Thymus (tissue), 14 donors: ENCODE measurements around the gene C2orf92. TPM values are rescaled to one million over a fixed set of nuclear protein-coding genes. Genes with fewer than 3 reads are reported as not detected.
"Not testable (repeated sequence)": the region's sequence is repeated elsewhere in the genome, so short reads cannot be mapped to it uniquely, and the experiment has no call there.

Source experiments
- DNase-seq, 9 donors: peaks; one replicate each; pipeline ENCODE4 v3.0.0-alpha.2; 2013; ENCODE audit warnings: low spot score in 9 of 9, low read depth in 6 of 9, missing footprints in 1 of 9
- H3K27ac ChIP-seq, 2 donors: one replicate each; pipeline ENCODE4 v1.5.1; 2013; ENCODE audit warnings: control low read depth in 1 of 2, low read depth in 1 of 2, low read length in 1 of 2, mild to moderate bottlenecking in 1 of 2, moderate library complexity in 1 of 2
- H3K27me3 ChIP-seq, 2 donors: one replicate each; pipeline ENCODE4 v1.5.1; 2013; ENCODE audit warnings: low read length in 1 of 2; ENCODE audit not compliant: control insufficient read depth in 2 of 2, insufficient read depth in 1 of 2
- H3K36me3 ChIP-seq, 2 donors: one replicate each; pipeline ENCODE4 v1.5.1; 2013; ENCODE audit warnings: low read length in 1 of 2, mild to moderate bottlenecking in 1 of 2, moderate library complexity in 1 of 2; ENCODE audit not compliant: control insufficient read depth in 2 of 2, insufficient read depth in 2 of 2
- H3K4me1 ChIP-seq, 2 donors: one replicate each; pipeline ENCODE4 v1.5.1; 2013; ENCODE audit warnings: low read length in 2 of 2; ENCODE audit not compliant: control insufficient read depth in 2 of 2, insufficient read depth in 2 of 2
- H3K4me3 ChIP-seq, 2 donors: one replicate each; pipeline ENCODE4 v1.5.1; 2013; ENCODE audit warnings: low read length in 2 of 2, control low read depth in 1 of 2, mild to moderate bottlenecking in 1 of 2
- H3K9me3 ChIP-seq, 2 donors: one replicate each; pipeline ENCODE4 v1.5.1; 2013; ENCODE audit warnings: low read length in 1 of 2, mild to moderate bottlenecking in 1 of 2; ENCODE audit not compliant: control insufficient read depth in 2 of 2, insufficient read depth in 1 of 2
- WGBS: extraction: QIAGEN DNeasy Blood & Tissue Kit; methylation state at CpG from one replicate; pipeline ENCODE4 v1.1.7; 2013; 5-methylcytosine and 5-hydroxymethylcytosine counted together
- long read RNA-seq, 10 donors: transcript quantifications; one replicate each; lab custom pipeline, GENCODE V29; 2026
- polyA plus RNA-seq: library from polyadenylated mRNA; stranded (reverse); fragments of 200-250 nt; gene quantifications from one replicate; pipeline ENCODE4 v1.2.3, GENCODE V29; 2013
- total RNA-seq: library from RNA; stranded (reverse); fragments of 120-200 nt; gene quantifications from one replicate; pipeline ENCODE4 v1.2.4, GENCODE V29; 2013
- donor health status: healthy.

Gene C2orf92
- 2.9 TPM for total RNA-seq
- 13.1 TPM for polyA plus RNA-seq
- long read RNA-seq, donor 1: 0 reads
- long read RNA-seq, donor 2: 0 reads
- long read RNA-seq, donor 3: 0 reads
- long read RNA-seq, donor 4: 0 reads
- long read RNA-seq, donor 5: 0 reads
- long read RNA-seq, donor 6, partial matches to known transcripts: 0 of 1 reads
- long read RNA-seq, donor 6, other reads (novel, unspliced or antisense): 0 of 1 reads
- long read RNA-seq, donor 7: 0 reads
- long read RNA-seq, donor 8: 0 reads
- long read RNA-seq, donor 9: 0 reads
- long read RNA-seq, donor 10, partial matches to known transcripts: 27 of 44 reads
- long read RNA-seq, donor 10, other reads (novel, unspliced or antisense): 17 of 44 reads

DNA sequence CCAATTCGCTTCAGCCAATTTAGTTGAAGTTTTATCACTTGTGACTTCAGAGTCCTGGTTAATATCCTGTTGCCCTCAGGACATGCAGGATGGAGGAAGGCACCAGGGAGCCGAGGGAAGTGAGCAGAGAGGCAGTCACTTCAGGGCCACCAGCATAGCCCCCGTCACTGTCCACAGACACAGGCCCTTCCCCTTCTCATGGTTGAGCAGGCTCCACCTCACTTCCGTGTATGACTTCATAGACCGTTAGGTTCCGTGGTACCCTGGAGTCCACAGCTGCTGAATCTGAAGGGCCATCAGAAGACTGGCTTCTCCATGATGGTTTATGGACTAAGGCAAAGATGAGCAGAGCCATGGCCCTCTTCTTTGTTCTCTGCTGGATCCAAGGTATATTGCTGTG is at the start of gene C2orf92:
Gene C2orf92, plus strand, starts transcription at position 266 of the 400 bp plus-strand sequence. Its CDS starts 76 bp downstream, at position 342.
- WGBS: 95% methylated on average over 6 of the region's 6 CpGs
- Histone ChIP-seq H3K9me3 (no peaks in the 10 kb centered on the region), H3K27ac (no peak within 1 kb of the TSS), H3K4me3 (no peak within 1 kb of the TSS), H3K4me1 (peaks cover 0 to 13% of the 10 kb centered on the region in 2 donors), H3K36me3 (no peaks in the 10 kb centered on the region), H3K27me3 (no peaks in the 10 kb centered on the region)
- no peak for DNase-seq

DNA sequence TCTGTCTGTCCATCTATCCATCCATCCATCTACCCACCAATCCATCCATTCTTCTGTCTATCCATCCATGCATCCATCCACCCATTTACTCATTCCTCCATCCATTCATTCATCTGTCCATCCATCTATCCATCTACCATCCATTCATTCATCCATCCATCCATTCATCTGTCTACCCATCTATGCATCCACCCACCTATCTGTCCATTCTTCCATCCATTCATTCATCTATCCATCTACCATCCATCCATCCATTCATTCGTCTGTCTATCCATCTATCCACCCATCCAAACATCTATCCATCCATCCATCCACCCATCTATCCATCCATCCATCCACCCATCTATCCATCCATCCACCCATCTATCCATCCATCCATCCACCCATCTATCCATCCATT is 49.0 kb upstream of the C2orf92 start:
- not testable (repeated sequence) for H3K27ac ChIP-seq, H3K27me3 ChIP-seq, H3K9me3 ChIP-seq, H3K36me3 ChIP-seq, H3K4me3 ChIP-seq, DNase-seq, H3K4me1 ChIP-seq
- 90% methylated on average over 1 of the region's 1 CpG for WGBS

DNA sequence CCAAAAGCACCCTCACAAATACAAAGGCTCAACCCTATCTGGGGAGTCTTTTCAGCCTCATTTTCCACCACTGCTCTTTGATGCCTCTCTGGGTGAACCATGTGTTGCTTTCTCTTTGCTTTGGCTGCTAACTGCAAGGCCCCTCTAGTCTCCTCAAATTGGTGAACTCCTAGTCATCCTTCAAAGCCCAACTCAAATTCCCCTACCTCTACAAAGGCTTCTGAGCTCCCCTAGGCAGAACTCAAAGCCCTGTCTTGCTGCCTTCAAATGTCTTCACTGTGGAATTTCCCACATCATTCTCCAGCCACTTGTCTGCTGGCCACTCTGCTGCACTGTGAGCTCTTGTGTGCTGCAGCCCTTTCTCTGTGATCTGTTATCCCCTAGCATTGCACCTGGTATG is 46.5 kb upstream of the C2orf92 start:
- not testable (repeated sequence) for H3K9me3 ChIP-seq

GRCh38 chr2:97625354-97626048 is 44.0 kb upstream of the C2orf92 start:
- WGBS: 66% methylated on average over 4 of the region's 8 CpGs
- DNase-seq, H3K27me3 ChIP-seq, H3K36me3 ChIP-seq, H3K4me1 ChIP-seq, H3K9me3 ChIP-seq, H3K27ac ChIP-seq, H3K4me3 ChIP-seq: not testable (repeated sequence)

More for the DNA sequence above, 46.5 kb upstream of the C2orf92 start:
- DNase-seq, H3K27me3 ChIP-seq, H3K4me3 ChIP-seq, H3K4me1 ChIP-seq, H3K36me3 ChIP-seq, H3K27ac ChIP-seq: not testable (repeated sequence)

DNA sequence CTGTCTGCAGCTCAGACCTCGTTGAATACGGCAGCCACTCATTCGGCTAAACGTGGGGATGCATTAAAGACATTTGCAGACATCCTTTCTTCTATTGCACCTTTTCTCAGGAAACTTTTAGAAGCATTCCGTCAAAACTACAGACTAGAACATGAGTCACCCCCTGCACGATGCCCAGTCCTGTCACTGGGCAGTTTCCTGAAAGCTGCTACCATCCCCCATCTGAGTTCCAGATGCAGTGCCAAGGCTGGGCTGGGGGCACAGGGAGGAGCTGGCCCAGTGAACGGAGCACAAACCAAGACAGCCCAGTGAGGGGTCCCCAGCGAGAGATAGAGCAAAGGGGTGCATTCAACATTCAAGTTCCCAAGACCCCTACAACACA is 43.5 kb upstream of the C2orf92 start:
- not testable (repeated sequence) for H3K9me3 ChIP-seq, H3K27me3 ChIP-seq, DNase-seq, H3K27ac ChIP-seq, H3K4me1 ChIP-seq, H3K36me3 ChIP-seq, H3K4me3 ChIP-seq
- WGBS: 84% methylated on average over 8 of the region's 8 CpGs

DNA sequence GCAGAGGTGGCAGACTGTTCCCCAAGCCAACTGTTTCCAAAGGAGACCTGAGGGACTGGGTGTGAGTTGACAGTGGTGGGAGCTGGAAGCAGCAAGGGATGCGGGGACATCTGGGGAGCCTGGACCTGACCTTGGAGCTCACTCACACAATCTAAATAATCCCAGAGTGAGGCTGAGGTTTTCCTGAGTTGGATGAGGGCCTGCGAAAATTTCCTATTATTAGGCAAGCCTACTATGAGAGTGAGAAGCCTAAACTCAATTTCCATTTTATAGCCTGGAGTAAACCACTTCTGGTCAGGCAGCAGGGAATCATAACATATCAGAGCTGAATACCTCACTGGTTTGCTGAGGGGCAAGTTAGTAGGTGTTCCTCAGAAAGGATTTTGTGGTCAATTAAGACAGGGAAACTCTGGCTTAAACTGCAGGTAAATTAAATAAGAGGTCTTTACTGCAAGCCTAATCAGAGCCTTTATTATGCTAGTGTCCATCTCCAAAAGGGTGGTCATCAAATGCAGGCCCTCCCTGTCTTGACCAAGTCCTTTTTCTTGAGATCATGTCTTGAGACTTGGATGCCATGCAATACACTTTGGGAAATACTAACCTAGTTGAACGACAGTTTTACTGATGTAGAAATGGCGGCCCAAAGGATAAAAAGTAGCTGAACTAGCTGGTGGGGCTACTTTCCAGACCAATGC is 25.3 kb upstream of the C2orf92 start:
- no peak for DNase-seq
- WGBS: 98% methylated on average over 4 of the region's 4 CpGs
- H3K9me3 ChIP-seq: no peaks in the 10 kb centered on the region

DNA sequence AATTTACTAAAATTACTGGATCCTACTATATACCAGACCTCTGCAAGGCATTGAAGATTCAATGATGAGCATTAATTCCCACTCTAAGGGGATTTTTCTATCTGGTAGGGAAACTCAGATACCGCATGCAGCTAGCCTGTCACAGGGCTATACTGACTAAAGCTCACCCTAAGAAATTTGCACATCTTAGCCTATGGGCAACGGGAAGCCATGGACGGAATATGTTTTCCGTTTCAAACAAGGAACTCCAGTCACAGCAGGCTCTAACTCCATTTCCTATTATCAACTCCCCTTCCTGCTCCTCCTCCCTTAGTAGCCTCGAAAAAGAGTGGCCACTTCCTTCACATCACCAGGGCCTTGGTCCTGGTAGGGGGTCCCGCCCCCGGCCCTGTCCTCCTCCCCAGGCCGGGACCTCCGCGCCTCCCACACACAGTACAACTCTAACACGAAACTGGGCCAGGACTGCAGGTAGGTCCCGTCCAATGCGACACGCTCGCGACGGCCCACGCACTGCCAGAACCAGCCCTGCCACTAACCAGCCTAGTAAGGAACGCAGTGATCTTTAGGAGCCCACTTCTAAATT is 24.3 kb upstream of the C2orf92 start:
- Histone ChIP-seq H3K4me3 (peak overlapping the region; percentile 79 to 97), H3K36me3 (peaks cover 27 to 28% of the 10 kb centered on the region in 2 donors), H3K9me3 (no peaks in the 10 kb centered on the region), H3K4me1 (peaks cover 6 to 17% of the 10 kb centered on the region in 2 donors), H3K27me3 (no peaks in the 10 kb centered on the region), H3K27ac (peak overlapping the region; percentile 76 to 89)
- WGBS: 9% methylated on average over 19 of the region's 19 CpGs
- DNase-seq: peak in 1 of 9 donors; percentile 5

More for the DNA sequence above, 25.3 kb upstream of the C2orf92 start:
- peaks cover 19 to 21% of the 10 kb centered on the region in 2 donors for H3K36me3 ChIP-seq
- no peak overlapping the region for H3K27ac ChIP-seq
- H3K4me3 ChIP-seq: no peak overlapping the region
- peaks cover 6 to 17% of the 10 kb centered on the region in 2 donors for H3K4me1 ChIP-seq
- H3K27me3 ChIP-seq: no peaks in the 10 kb centered on the region

GRCh38 chr2:97645695-97646629 is 23.6 kb upstream of the C2orf92 start, which contains the start of gene COX5B:
COX5B (plus strand) TSS chr2:97646062; CDS start chr2:97646087, 25 bp downstream.
- Histone ChIP-seq H3K4me1 (peaks cover 6 to 17% of the 10 kb centered on the region in 2 donors), H3K4me3 (peak within 1 kb of the TSS; percentile 79 to 97), H3K9me3 (no peaks in the 10 kb centered on the region), H3K27me3 (no peaks in the 10 kb centered on the region), H3K36me3 (peaks cover 27 to 29% of the 10 kb centered on the region in 2 donors), H3K27ac (peak within 1 kb of the TSS; percentile 76 to 89)
- WGBS: 1% methylated on average over 63 of the region's 63 CpGs
- DNase-seq: peak; percentile 90 to 99 (median 97)
